Measurements from ENCODE around the gene TBC1D32.

Gene TBC1D32

DNA sequence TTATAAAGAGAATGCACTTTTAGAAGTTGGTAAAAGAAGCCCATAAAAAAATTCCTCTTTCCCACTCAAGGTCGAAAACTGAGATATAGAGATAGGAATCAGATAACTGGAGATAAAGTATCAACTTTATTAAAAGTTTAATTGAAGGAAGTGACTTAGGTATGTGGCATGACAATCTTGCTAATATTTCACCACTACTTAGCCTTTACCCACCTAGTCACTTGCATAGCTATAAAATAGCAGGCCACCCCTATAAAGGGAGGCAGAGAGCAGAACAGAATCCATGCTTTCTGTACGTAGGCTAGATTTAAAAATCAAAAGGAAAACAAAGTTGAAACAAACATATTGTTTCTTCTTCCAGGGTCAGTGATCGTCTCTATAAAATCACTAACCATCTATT, 13.2 kb upstream of the TBC1D32 start:
- no CpG with 5 or more reads among the region's 3 CpGs for WGBS, 2 donors (ENCODE audit: extremely low coverage in 2 of 2, insufficient read length in 2 of 2, insufficient replicate concordance in 1 of 2)
- no peak overlapping the region for H2AK5ac ChIP-seq (ENCODE audit: low read depth, low read length)
- H3K18ac ChIP-seq (ENCODE audit: low read length), result no peak overlapping the region
- H3K23ac ChIP-seq (ENCODE audit: low read depth, low read length, poor library complexity), result no peak overlapping the region
- H3K14ac ChIP-seq (ENCODE audit: low read length), result no peak overlapping the region
- no peaks in the 10 kb centered on the region for H3K79me1 ChIP-seq (ENCODE audit: low read depth, low read length)
- DNase-seq (ENCODE audit: low spot score), result no peak
- no peaks in the 10 kb centered on the region for H3K36me3 ChIP-seq (replicated peaks in 1 of 2; ENCODE audit: control insufficient read depth in 2 of 2, insufficient read depth in 2 of 2, low read length in 2 of 2)
- no peak overlapping the region for H2BK120ac ChIP-seq (ENCODE audit: low read depth, low read length)
- no peak overlapping the region for H3K4me3 ChIP-seq (ENCODE audit: low read length in 2 of 2)
- H2AFZ ChIP-seq (ENCODE audit: low read length), result no peak overlapping the region
- no peak overlapping the region for H3K9ac ChIP-seq (ENCODE audit: low read depth, low read length, poor library complexity)
- H4K8ac ChIP-seq (ENCODE audit: low read depth, low read length), result no peak overlapping the region
- H2BK15ac ChIP-seq (ENCODE audit: low read length), result no peak overlapping the region
- no peak overlapping the region for H3K27ac ChIP-seq (replicated peaks; ENCODE audit: low read length)
- H2BK12ac ChIP-seq (ENCODE audit: low read length), result no peak overlapping the region
- no peak overlapping the region for H3K4me2 ChIP-seq (ENCODE audit: insufficient read depth, low read length, poor library complexity, severe bottlenecking)
- no peaks in the 10 kb centered on the region for H3K9me3 ChIP-seq (replicated peaks in 1 of 2; ENCODE audit: control insufficient read depth in 2 of 2, insufficient read depth in 1 of 2, low read depth in 1 of 2, low read length in 2 of 2)
- H3K27me3 ChIP-seq (ENCODE audit: control insufficient read depth in 3 of 3, insufficient read depth in 3 of 3, low read depth in 1 of 3, low read length in 3 of 3), result no peaks in the 10 kb centered on the region
- H2BK5ac ChIP-seq (ENCODE audit: low read length), result no peak overlapping the region
- H3K4ac ChIP-seq (ENCODE audit: low read length), result no peak overlapping the region
- H3K4me1 ChIP-seq (ENCODE audit: control insufficient read depth in 2 of 2, insufficient read depth in 1 of 2, low read depth in 1 of 2, low read length in 2 of 2), result no peaks in the 10 kb centered on the region
- H4K91ac ChIP-seq (ENCODE audit: low read depth, low read length, poor library complexity), result no peak overlapping the region

DNA sequence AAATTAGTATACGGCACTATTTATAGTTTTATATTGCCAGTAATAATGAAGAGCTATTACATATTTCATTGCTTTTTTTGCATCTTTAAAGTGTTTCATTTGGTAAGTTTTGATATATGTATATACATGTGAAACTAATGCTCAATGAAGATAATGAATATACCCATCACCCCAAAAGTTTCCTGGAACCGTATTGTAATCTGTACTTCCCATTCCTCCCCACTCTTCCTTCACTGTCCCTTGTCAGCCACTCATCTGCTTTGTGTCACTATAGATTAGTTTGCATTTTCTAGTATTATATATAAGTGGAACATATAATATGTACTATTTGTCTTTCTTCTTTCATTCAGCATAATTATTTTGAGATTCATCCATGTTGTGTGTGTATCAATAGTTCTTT, 10.3 kb upstream of the TBC1D32 start:
- H2BK5ac ChIP-seq (ENCODE audit: low read length), result no peak overlapping the region
- no peak overlapping the region for H2BK120ac ChIP-seq (ENCODE audit: low read depth, low read length)
- H3K18ac ChIP-seq (ENCODE audit: low read length), result no peak overlapping the region
- H4K91ac ChIP-seq (ENCODE audit: low read depth, low read length, poor library complexity), result no peak overlapping the region
- H3K4me2 ChIP-seq (ENCODE audit: insufficient read depth, low read length, poor library complexity, severe bottlenecking), result no peak overlapping the region
- H3K4ac ChIP-seq (ENCODE audit: low read length), result no peak overlapping the region
- H3K9me3 ChIP-seq (replicated peaks in 1 of 2; ENCODE audit: control insufficient read depth in 2 of 2, insufficient read depth in 1 of 2, low read depth in 1 of 2, low read length in 2 of 2), result no peaks in the 10 kb centered on the region
- H3K4me3 ChIP-seq (ENCODE audit: low read length in 2 of 2), result no peak overlapping the region
- H3K27me3 ChIP-seq (ENCODE audit: control insufficient read depth in 3 of 3, insufficient read depth in 3 of 3, low read depth in 1 of 3, low read length in 3 of 3), result no peaks in the 10 kb centered on the region
- H3K36me3 ChIP-seq (replicated peaks in 1 of 2; ENCODE audit: control insufficient read depth in 2 of 2, insufficient read depth in 2 of 2, low read length in 2 of 2), result no peaks in the 10 kb centered on the region
- no CpG with 5 or more reads among the region's 2 CpGs for WGBS, 2 donors (ENCODE audit: extremely low coverage in 2 of 2, insufficient read length in 2 of 2, insufficient replicate concordance in 1 of 2)
- H3K14ac ChIP-seq (ENCODE audit: low read length), result no peak overlapping the region
- H3K27ac ChIP-seq (replicated peaks; ENCODE audit: low read length), result no peak overlapping the region
- no peak overlapping the region for H3K23ac ChIP-seq (ENCODE audit: low read depth, low read length, poor library complexity)
- no peak overlapping the region for H2AFZ ChIP-seq (ENCODE audit: low read length)
- H3K9ac ChIP-seq (ENCODE audit: low read depth, low read length, poor library complexity), result no peak overlapping the region
- DNase-seq (ENCODE audit: low spot score), result no peak
- no peak overlapping the region for H2BK15ac ChIP-seq (ENCODE audit: low read length)
- H2BK12ac ChIP-seq (ENCODE audit: low read length), result no peak overlapping the region
- no peak overlapping the region for H2AK5ac ChIP-seq (ENCODE audit: low read depth, low read length)
- H3K4me1 ChIP-seq (ENCODE audit: control insufficient read depth in 2 of 2, insufficient read depth in 1 of 2, low read depth in 1 of 2, low read length in 2 of 2), result no peaks in the 10 kb centered on the region
- no peaks in the 10 kb centered on the region for H3K79me1 ChIP-seq (ENCODE audit: low read depth, low read length)
- no peak overlapping the region for H4K8ac ChIP-seq (ENCODE audit: low read depth, low read length)

DNA sequence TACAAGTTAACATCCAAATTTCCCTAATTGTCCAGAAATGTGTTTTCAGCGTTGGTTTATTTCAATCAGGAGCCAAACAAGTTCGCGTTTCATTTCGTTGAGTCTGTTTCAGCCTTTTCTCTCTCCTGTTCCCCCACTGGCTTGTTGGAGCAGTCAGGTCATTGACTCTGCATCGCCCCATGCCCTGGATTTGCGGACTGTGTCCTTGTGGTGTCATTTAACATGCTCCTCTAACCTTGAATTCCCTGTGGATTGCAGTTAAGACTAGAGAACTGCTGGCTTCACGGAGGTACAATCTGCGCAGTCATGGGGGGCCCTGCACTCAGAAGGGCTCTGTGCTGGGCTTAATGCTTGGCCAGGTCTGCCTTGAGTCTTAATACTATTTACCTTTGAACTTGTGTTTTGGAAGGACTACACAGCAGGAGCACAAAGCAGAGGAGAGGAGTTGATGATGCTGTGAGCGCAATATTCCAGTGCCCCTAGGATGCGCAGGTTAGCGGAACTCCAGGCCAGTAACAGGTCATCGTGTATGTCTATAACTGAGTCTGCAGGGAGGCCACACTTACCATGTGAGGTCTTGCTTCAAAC, 5.5 kb upstream of the TBC1D32 start:
- Histone ChIP-seq H3K9ac (ENCODE audit: low read depth, low read length, poor library complexity) (no peak overlapping the region), H2BK120ac (ENCODE audit: low read depth, low read length) (no peak overlapping the region), H4K91ac (ENCODE audit: low read depth, low read length, poor library complexity) (no peak overlapping the region), H3K4me2 (ENCODE audit: insufficient read depth, low read length, poor library complexity, severe bottlenecking) (no peak overlapping the region), H4K8ac (ENCODE audit: low read depth, low read length) (no peak overlapping the region), H2BK15ac (ENCODE audit: low read length) (no peak overlapping the region), H3K4me1 (ENCODE audit: control insufficient read depth in 2 of 2, insufficient read depth in 1 of 2, low read depth in 1 of 2, low read length in 2 of 2) (peaks cover 0 to 3% of the 10 kb centered on the region in 2 donors), H3K9me3 (replicated peaks in 1 of 2; ENCODE audit: control insufficient read depth in 2 of 2, insufficient read depth in 1 of 2, low read depth in 1 of 2, low read length in 2 of 2) (no peaks in the 10 kb centered on the region), H3K36me3 (replicated peaks in 1 of 2; ENCODE audit: control insufficient read depth in 2 of 2, insufficient read depth in 2 of 2, low read length in 2 of 2) (no peaks in the 10 kb centered on the region), H3K4me3 (ENCODE audit: low read length in 2 of 2) (no peak overlapping the region), H3K79me1 (ENCODE audit: low read depth, low read length) (no peaks in the 10 kb centered on the region), H3K4ac (ENCODE audit: low read length) (no peak overlapping the region), H2AK5ac (ENCODE audit: low read depth, low read length) (no peak overlapping the region), H3K14ac (ENCODE audit: low read length) (no peak overlapping the region), H3K23ac (ENCODE audit: low read depth, low read length, poor library complexity) (no peak overlapping the region), H3K18ac (ENCODE audit: low read length) (no peak overlapping the region), H2AFZ (ENCODE audit: low read length) (peak overlapping the region; percentile 21), H2BK5ac (ENCODE audit: low read length) (no peak overlapping the region), H3K27me3 (ENCODE audit: control insufficient read depth in 3 of 3, insufficient read depth in 3 of 3, low read depth in 1 of 3, low read length in 3 of 3) (no peaks in the 10 kb centered on the region), H3K27ac (replicated peaks; ENCODE audit: low read length) (no peak overlapping the region), H2BK12ac (ENCODE audit: low read length) (no peak overlapping the region)
- no CpG with 5 or more reads among the region's 12 CpGs for WGBS, 2 donors (ENCODE audit: extremely low coverage in 2 of 2, insufficient read length in 2 of 2, insufficient replicate concordance in 1 of 2)
- DNase-seq (ENCODE audit: low spot score), result no peak

- no peak overlapping the region for H3K18ac ChIP-seq (ENCODE audit: low read length)
- no peak overlapping the region for H4K91ac ChIP-seq (ENCODE audit: low read depth, low read length, poor library complexity)
- H2BK15ac ChIP-seq (ENCODE audit: low read length), result no peak overlapping the region
- H2BK120ac ChIP-seq (ENCODE audit: low read depth, low read length), result no peak overlapping the region
- H4K8ac ChIP-seq (ENCODE audit: low read depth, low read length), result no peak overlapping the region
- H2BK5ac ChIP-seq (ENCODE audit: low read length), result no peak overlapping the region
- H3K79me1 ChIP-seq (ENCODE audit: low read depth, low read length), result no peaks in the 10 kb centered on the region
- H3K27ac ChIP-seq (replicated peaks; ENCODE audit: low read length), result no peak overlapping the region
- no peaks in the 10 kb centered on the region for H3K36me3 ChIP-seq (replicated peaks in 1 of 2; ENCODE audit: control insufficient read depth in 2 of 2, insufficient read depth in 2 of 2, low read length in 2 of 2)
- H3K4ac ChIP-seq (ENCODE audit: low read length), result no peak overlapping the region
- no peak overlapping the region for H3K14ac ChIP-seq (ENCODE audit: low read length)
- H3K9ac ChIP-seq (ENCODE audit: low read depth, low read length, poor library complexity), result no peak overlapping the region
- H3K4me3 ChIP-seq (ENCODE audit: low read length in 2 of 2), result no peak overlapping the region
- no peak overlapping the region for H2AK5ac ChIP-seq (ENCODE audit: low read depth, low read length)
- H3K9me3 ChIP-seq (replicated peaks in 1 of 2; ENCODE audit: control insufficient read depth in 2 of 2, insufficient read depth in 1 of 2, low read depth in 1 of 2, low read length in 2 of 2), result no peaks in the 10 kb centered on the region
- no peak overlapping the region for H2AFZ ChIP-seq (ENCODE audit: low read length)
- H3K4me1 ChIP-seq (ENCODE audit: control insufficient read depth in 2 of 2, insufficient read depth in 1 of 2, low read depth in 1 of 2, low read length in 2 of 2), result peaks cover 0 to 3% of the 10 kb centered on the region in 2 donors
- H2BK12ac ChIP-seq (ENCODE audit: low read length), result no peak overlapping the region
- no peak for DNase-seq (ENCODE audit: low spot score)
- H3K4me2 ChIP-seq (ENCODE audit: insufficient read depth, low read length, poor library complexity, severe bottlenecking), result no peak overlapping the region
- no peak overlapping the region for H3K23ac ChIP-seq (ENCODE audit: low read depth, low read length, poor library complexity)
- no CpG with 5 or more reads among the region's 2 CpGs for WGBS, 2 donors (ENCODE audit: extremely low coverage in 2 of 2, insufficient read length in 2 of 2, insufficient replicate concordance in 1 of 2)
- H3K27me3 ChIP-seq (ENCODE audit: control insufficient read depth in 3 of 3, insufficient read depth in 3 of 3, low read depth in 1 of 3, low read length in 3 of 3), result no peaks in the 10 kb centered on the region
Observed at GRCh38 chr6:121338956-121339355, 4.7 kb upstream of the TBC1D32 start.

Data from neuronal stem cell (in vitro differentiated cells).